ENCODE data around the gene ZNF594. TPM values are rescaled to one million over a fixed set of nuclear protein-coding genes. Genes with fewer than 3 reads are reported as not detected.
"Not testable (repeated sequence)": the region's sequence is repeated elsewhere in the genome, so short reads cannot be mapped to it uniquely, and the experiment has no call there.

Gene ZNF594
- total RNA-seq, 1 donor from 2014 or later, result 8.8 TPM

DNA sequence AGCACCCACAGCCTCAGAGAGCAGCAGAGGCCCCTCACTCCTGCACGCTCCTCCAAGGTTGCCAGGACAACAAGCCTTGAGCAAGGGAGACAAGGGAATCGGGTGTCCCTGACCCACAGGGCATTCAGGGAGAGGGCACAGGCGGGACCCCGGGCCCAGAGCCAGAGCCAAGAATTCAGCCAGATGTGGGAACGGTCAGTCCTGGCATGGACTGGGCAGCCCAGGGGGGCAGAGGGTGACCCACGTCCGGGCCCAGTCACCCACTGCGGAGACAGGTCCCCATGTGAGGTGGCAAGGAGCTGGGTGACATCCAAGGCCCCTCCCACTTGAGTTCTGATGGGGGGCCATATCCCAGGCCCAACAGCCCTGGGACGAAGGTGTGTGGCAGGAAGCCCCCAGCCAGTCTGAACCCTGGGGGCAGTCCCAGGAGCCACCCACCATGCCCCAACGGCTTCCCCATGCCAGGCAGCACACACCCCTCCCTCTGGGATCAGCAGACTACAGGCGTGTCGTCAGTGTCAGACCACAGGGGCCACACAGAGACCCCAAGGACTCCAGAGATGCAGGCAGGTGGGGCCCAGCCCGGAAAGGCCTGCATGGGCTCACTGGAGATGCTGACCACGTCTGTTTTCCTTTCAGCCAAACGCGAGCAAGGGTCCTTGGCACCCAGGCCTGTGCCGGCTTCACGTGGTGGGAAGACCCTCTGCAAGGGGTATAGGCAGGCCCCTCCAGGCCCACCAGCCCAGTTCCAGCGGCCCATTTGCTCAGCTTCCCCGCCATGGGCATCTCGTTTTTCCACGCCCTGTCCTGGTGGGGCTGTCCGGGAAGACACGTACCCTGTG lies 52.8 kb downstream of the ZNF594 start:
- H3K4me1 Mint-ChIP-seq (ENCODE audit: low read depth), result no peaks in the 10 kb centered on the region
- H3K4me3 Mint-ChIP-seq, result no peak overlapping the region
- no peaks in the 10 kb centered on the region for H3K9me3 Mint-ChIP-seq
- intact Hi-C loops (cut with micrococcal nuclease), result no loop called here
- no peaks in the 10 kb centered on the region for H3K36me3 Mint-ChIP-seq (ENCODE audit: low read depth)
- no peaks in the 10 kb centered on the region for H3K27me3 Mint-ChIP-seq (ENCODE audit: insufficient read depth)
- no peak overlapping the region for H3K27ac Mint-ChIP-seq
- no peak for DNase-seq (ENCODE audit: low spot score)

DNA sequence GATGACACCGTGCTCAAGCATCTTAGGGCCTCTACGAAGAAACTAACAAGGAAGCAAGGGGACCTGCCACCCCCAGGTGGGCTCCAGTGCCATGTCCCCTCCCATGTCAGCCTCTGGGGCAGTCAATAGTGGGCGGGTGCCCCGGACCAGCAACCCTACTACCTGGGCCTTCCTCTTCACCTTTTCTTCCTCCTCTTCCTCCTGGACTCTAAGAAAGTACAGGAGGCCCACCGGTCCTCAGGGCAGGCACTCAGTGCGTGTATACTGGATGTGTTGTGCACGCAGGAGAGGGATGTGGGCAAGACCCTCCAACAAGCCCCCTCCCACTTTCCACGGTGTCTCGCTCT lies 53.5 kb downstream of the ZNF594 start:
- H3K4me3 Mint-ChIP-seq; H3K27me3 Mint-ChIP-seq (ENCODE audit: insufficient read depth); H3K36me3 Mint-ChIP-seq (ENCODE audit: low read depth); DNase-seq (ENCODE audit: low spot score); H3K9me3 Mint-ChIP-seq; H3K27ac Mint-ChIP-seq; H3K4me1 Mint-ChIP-seq (ENCODE audit: low read depth); intact Hi-C loops (cut with micrococcal nuclease): not testable (repeated sequence)

- H3K9me3 Mint-ChIP-seq; H3K4me1 Mint-ChIP-seq (ENCODE audit: low read depth); H3K36me3 Mint-ChIP-seq (ENCODE audit: low read depth); DNase-seq (ENCODE audit: low spot score); H3K4me3 Mint-ChIP-seq; H3K27ac Mint-ChIP-seq; intact Hi-C loops (cut with micrococcal nuclease); H3K27me3 Mint-ChIP-seq (ENCODE audit: insufficient read depth): not testable (repeated sequence)
Observed at GRCh38 chr17:5137511-5138197, 54.0 kb downstream of the ZNF594 start.

DNA sequence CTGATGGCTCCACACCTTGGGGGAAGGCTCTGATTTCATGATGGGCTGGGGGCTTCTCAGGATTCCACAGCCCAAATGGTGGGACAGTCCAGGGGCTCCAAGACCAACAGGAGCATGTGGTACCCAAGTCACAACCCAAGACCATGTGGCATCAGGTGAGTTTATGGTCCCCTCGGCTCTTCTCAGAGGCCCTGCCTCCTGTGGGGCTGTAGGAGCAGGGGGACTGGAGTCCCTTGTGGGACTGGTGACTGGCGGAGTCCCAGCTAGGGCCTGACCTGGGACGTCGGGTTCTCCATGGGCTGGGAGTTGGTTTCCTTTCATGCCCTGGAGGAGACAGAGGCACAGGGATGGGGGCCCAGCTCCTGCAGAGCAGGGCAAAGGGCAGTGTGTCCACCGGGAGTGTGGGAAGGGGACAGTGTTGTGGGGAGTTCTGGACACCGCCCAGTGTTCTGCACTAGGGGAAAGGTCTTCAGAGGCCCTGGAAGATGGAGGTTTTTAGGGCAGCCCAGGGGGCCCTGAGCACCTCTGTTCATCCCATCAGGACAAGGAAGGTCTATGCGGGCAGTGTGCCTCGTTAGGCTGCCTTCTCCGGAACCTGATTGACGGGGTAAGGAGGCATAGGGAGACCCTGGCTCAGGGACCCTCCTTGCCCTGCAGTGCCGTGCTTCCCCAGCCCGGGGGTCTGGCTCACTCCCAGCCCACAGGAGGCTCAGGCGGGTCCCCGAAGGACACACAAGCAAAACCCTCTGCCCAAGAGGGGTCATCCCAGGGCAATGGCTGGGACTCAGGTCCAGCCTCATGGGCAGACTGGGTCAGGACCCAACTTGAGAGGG lies 54.9 kb downstream of the ZNF594 start:
- H3K9me3 Mint-ChIP-seq; H3K4me3 Mint-ChIP-seq; H3K27ac Mint-ChIP-seq; H3K4me1 Mint-ChIP-seq (ENCODE audit: low read depth); DNase-seq (ENCODE audit: low spot score); H3K36me3 Mint-ChIP-seq (ENCODE audit: low read depth); intact Hi-C loops (cut with micrococcal nuclease); H3K27me3 Mint-ChIP-seq (ENCODE audit: insufficient read depth): not testable (repeated sequence)

DNA sequence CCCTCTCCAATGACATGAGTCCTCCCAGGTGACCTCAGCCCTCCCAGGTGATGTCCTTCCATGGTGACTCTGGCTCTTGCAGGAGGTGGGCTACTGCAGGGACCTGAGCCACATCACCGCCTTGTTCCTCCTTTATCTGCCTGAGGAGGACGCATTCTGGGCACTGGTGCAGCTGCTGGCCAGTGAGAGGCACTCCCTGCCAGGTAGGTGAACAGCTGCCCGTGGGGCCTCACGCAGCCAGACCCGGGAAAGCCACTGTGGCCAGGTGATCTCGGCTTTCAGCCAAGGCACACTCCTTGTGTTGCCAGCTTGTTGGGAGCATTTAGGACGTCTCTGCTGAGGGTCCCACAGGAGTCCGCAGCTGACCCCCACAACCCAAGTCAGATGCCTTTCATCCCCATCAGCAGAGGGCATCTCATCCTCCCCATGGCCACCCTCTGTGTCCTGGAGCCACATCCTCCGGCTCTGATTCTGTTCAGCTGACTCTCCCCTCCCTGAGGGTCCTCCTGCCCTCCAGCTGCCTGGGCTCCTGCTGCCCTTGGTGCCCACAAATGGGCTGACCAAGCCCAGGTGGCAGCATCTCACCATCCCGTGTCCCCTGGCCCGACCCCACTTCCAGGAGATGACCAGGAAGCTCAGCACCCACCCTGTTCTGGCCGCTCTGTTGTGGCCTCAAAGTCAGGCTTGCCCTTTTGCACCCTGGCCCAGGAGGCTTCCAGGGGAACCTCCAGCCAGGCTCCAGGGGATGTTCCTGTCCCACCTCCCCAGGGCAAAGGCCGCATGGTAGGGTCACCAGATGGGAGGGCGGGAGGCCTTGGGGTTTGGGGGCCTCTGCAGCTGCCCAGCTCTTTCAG lies 55.7 kb downstream of the ZNF594 start:
- DNase-seq (ENCODE audit: low spot score), result no peak
- H3K9me3 Mint-ChIP-seq, result no peaks in the 10 kb centered on the region
- peaks cover 2% of the 10 kb centered on the region for H3K27me3 Mint-ChIP-seq (ENCODE audit: insufficient read depth)
- no peaks in the 10 kb centered on the region for H3K36me3 Mint-ChIP-seq (ENCODE audit: low read depth)
- H3K4me1 Mint-ChIP-seq (ENCODE audit: low read depth), result no peaks in the 10 kb centered on the region
- no peak overlapping the region for H3K4me3 Mint-ChIP-seq
- no peak overlapping the region for H3K27ac Mint-ChIP-seq
- intact Hi-C loops (cut with micrococcal nuclease), result no loop called here

DNA sequence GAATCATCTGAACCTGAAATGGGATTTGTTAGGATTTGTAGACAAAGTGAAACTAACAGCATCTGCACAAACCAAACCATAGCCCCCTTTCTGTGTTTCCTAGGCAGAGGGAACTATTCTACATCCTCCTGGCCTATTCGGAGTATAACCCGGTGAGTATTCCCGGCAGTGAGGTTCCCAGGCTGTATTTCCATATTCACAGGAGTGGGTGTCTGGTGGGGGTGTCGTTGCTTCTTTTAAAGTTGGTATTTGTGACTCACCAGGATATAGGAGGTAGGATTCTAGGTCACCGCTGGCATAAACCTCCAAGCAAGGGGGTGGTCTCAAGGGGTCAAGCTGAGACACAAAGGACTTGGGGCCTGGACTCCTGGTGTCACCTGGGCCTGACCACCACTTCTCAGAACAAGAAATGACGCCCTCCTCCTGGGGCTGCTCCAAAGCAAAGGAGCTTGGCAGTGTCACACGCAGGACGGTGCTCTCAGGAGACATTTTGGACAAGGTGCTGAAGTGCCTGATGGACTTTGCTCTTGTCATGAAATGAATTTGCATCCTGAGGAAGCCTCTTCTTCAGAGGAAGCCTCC lies 56.4 kb downstream of the ZNF594 start:
- H3K4me1 Mint-ChIP-seq (ENCODE audit: low read depth); H3K27ac Mint-ChIP-seq; H3K36me3 Mint-ChIP-seq (ENCODE audit: low read depth); DNase-seq (ENCODE audit: low spot score); H3K27me3 Mint-ChIP-seq (ENCODE audit: insufficient read depth); H3K9me3 Mint-ChIP-seq; intact Hi-C loops (cut with micrococcal nuclease); H3K4me3 Mint-ChIP-seq: not testable (repeated sequence)

DNA sequence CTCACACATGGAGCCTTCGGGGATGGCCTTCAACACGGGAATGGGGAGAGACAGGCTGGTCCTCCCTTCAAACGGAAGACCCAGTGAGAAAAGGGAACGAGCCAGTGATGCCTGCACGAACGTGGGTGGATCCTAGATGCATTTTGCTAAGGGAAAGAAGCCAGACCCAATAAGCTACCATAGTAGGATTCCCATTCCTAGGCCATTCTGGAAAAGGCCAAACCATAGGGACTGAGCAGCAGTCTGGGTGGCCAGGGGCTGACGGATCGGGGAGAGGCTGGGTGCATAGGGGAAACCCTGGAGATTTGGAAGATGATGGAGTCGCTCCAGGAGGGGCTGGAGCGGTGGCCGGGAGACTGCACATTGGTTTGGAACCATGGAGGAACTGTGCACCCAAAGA lies 57.1 kb downstream of the ZNF594 start:
- intact Hi-C loops (cut with micrococcal nuclease); H3K9me3 Mint-ChIP-seq; H3K4me1 Mint-ChIP-seq (ENCODE audit: low read depth); H3K4me3 Mint-ChIP-seq; H3K27ac Mint-ChIP-seq; DNase-seq (ENCODE audit: low spot score); H3K36me3 Mint-ChIP-seq (ENCODE audit: low read depth); H3K27me3 Mint-ChIP-seq (ENCODE audit: insufficient read depth): not testable (repeated sequence)

DNA sequence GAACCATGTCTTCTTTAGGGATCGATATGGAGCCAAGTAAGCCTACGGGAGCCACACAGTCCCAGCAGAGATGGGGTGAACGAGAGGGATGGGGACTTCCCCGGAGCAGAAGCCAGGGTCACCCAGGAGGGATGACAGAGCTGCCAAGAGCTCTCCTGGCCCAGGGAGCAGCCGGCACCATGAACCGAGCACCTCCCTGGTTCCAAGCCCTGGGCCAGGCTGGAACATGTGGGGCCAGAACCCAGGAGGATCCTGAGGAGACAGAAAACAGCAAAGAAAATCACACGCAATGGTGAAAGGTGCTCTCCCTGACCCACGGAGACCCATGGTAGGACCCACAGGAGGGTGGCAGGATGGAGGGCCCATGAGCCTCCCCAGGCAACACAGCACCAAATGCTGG lies 57.7 kb downstream of the ZNF594 start:
- DNase-seq (ENCODE audit: low spot score); H3K4me1 Mint-ChIP-seq (ENCODE audit: low read depth); H3K27me3 Mint-ChIP-seq (ENCODE audit: insufficient read depth); intact Hi-C loops (cut with micrococcal nuclease); H3K27ac Mint-ChIP-seq; H3K9me3 Mint-ChIP-seq; H3K36me3 Mint-ChIP-seq (ENCODE audit: low read depth); H3K4me3 Mint-ChIP-seq: not testable (repeated sequence)

DNA sequence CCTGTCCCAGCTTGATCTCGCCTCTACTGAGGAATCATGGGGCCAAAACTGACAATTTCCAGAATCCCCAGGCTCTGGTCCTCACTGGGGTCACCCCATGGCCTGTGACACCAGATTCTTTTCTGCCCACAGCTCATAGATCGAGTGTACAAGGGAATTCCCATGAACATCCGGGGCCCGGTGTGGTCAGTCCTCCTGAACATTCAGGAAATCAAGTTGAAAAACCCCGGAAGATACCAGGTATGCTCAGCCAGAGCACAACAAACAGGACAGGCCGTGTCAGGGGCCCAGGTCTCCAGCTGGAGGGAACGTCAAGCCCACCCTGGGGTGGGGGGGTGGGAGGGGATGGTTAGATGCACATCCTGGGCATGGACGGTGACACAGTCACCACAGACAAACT lies 58.4 kb downstream of the ZNF594 start:
- H3K9me3 Mint-ChIP-seq, result no peaks in the 10 kb centered on the region
- H3K27me3 Mint-ChIP-seq (ENCODE audit: insufficient read depth), result peaks cover 2% of the 10 kb centered on the region
- H3K4me3 Mint-ChIP-seq, result no peak overlapping the region
- H3K27ac Mint-ChIP-seq, result no peak overlapping the region
- no peak for DNase-seq (ENCODE audit: low spot score)
- H3K36me3 Mint-ChIP-seq (ENCODE audit: low read depth), result no peaks in the 10 kb centered on the region
- no peaks in the 10 kb centered on the region for H3K4me1 Mint-ChIP-seq (ENCODE audit: low read depth)
- intact Hi-C loops (cut with micrococcal nuclease), result no loop called here

- H3K27me3 Mint-ChIP-seq (ENCODE audit: insufficient read depth); H3K36me3 Mint-ChIP-seq (ENCODE audit: low read depth); intact Hi-C loops (cut with micrococcal nuclease); H3K4me1 Mint-ChIP-seq (ENCODE audit: low read depth); DNase-seq (ENCODE audit: low spot score); H3K27ac Mint-ChIP-seq; H3K4me3 Mint-ChIP-seq; H3K9me3 Mint-ChIP-seq: not testable (repeated sequence)
Observed at GRCh38 chr17:5132503-5133225, 59.0 kb downstream of the ZNF594 start.

GRCh38 chr17:5131799-5132502 lies 59.7 kb downstream of the ZNF594 start:
- H3K27ac Mint-ChIP-seq; H3K9me3 Mint-ChIP-seq; H3K4me1 Mint-ChIP-seq (ENCODE audit: low read depth); H3K4me3 Mint-ChIP-seq; DNase-seq (ENCODE audit: low spot score); intact Hi-C loops (cut with micrococcal nuclease); H3K36me3 Mint-ChIP-seq (ENCODE audit: low read depth); H3K27me3 Mint-ChIP-seq (ENCODE audit: insufficient read depth): not testable (repeated sequence)
